GM12878 (cell line): ENCODE results near the gene ITPKB. TPM values are rescaled to one million over a fixed set of nuclear protein-coding genes. Genes with fewer than 3 reads are reported as not detected.

Experiments used
- ATAC-seq: fragments of 200-7000 bp; cut with Tn5 transposase; 3 replicates; pipeline ENCODE4 v1.9.1; 2020; ENCODE audit warnings: mild to moderate bottlenecking, moderate library complexity
- BruUV-seq: library from RNA; stranded (reverse); fragments of 400-500 nt; replicated peaks from 2 replicates; lab custom pipeline; 2021; lab: Mats Ljungman, UMichigan
- CTCF ChIA-PET: fragments of 300-600 bp; sonication (Branson Sonifier 250); formaldehyde crosslinking; extraction: SDS; loops from one replicate; lab custom pipeline; 2021; ENCODE audit warnings: inconsistent platforms; lab: Yijun Ruan, JAX
- POLR2A ChIA-PET: fragments of 350-600 bp; formaldehyde crosslinking; extraction: SDS; loops from one replicate; lab custom pipeline; 2021; ENCODE audit warnings: inconsistent platforms; lab: Charles Lee
- RAD21 ChIA-PET: fragments of 300-600 bp; sonication (Branson Sonifier 250); formaldehyde crosslinking; loops from one replicate; lab custom pipeline; 2023; ENCODE audit warnings: antibody characterized with exemption; ENCODE audit not compliant: unreplicated experiment; lab: Charles Lee
- SMC1A ChIA-PET: fragments of 300-600 bp; sonication (Branson Sonifier 250); formaldehyde crosslinking; loops from one replicate; lab custom pipeline; 2023; ENCODE audit not compliant: unreplicated experiment, uncharacterized antibody; lab: Charles Lee
- DNase-seq: peaks from one replicate; pipeline ENCODE4 v3.0.0-alpha.2; 2011; ENCODE audit warnings: low read depth, low spot score
- FAIRE-seq: peaks from 3 replicates; lab custom pipeline; 2011; peaks lifted over from hg19 to GRCh38; lab: Jason Lieb, UNC
- H2AFZ ChIP-seq: 2 replicates; pipeline ENCODE4 v1.6.0; 2011; ENCODE audit warnings: low read depth, low read length, control low read depth; ENCODE audit not compliant: control insufficient read depth
- H3K27ac ChIP-seq: 2 replicates; pipeline ENCODE4 v1.5.1; 2011; ENCODE audit warnings: control low read depth; ENCODE audit not compliant: control insufficient read depth, insufficient read depth
- H3K27me3 ChIP-seq, 2 experiments: replicated peaks in 1 of 2; 2 replicates each; pipeline versions ENCODE4 v1.6.0 to v1.6.1; 2011; ENCODE audit warnings: low read length in 1 of 2; ENCODE audit not compliant: control insufficient read depth in 2 of 2, insufficient read depth in 2 of 2
- H3K36me3 ChIP-seq, 2 experiments: 2 replicates each; pipeline ENCODE4 v1.5.1; 2011; ENCODE audit warnings: low read length in 1 of 2; ENCODE audit not compliant: control insufficient read depth in 2 of 2, insufficient read depth in 2 of 2
- H3K4me1 ChIP-seq: 2 replicates; pipeline ENCODE4 v1.6.1; 2011; ENCODE audit warnings: mild to moderate bottlenecking, low read length, moderate library complexity, mixed read lengths; ENCODE audit not compliant: control insufficient read depth, insufficient read depth
- H3K4me2 ChIP-seq: 2 replicates; pipeline ENCODE4 v1.6.0; 2011; ENCODE audit warnings: control low read depth; ENCODE audit not compliant: control insufficient read depth, insufficient read depth
- H3K4me3 ChIP-seq: fragments of 200-600 bp; sonication (generic); 2 replicates; pipeline ENCODE4 v1.5.1; 2016
- H3K79me2 ChIP-seq: 2 replicates; pipeline ENCODE4 v1.6.0; 2011; ENCODE audit warnings: low read length; ENCODE audit not compliant: control insufficient read depth, insufficient read depth
- H3K9ac ChIP-seq: 2 replicates; pipeline ENCODE4 v1.8.0; 2011; ENCODE audit warnings: low read length, control low read depth, mixed read lengths; ENCODE audit not compliant: control insufficient read depth, insufficient read depth
- H3K9me3 ChIP-seq: replicated peaks from 3 replicates; pipeline ENCODE4 v1.5.1; 2011; ENCODE audit warnings: mild to moderate bottlenecking, low read length; ENCODE audit not compliant: control insufficient read depth, insufficient read depth
- H4K20me1 ChIP-seq: 2 replicates; pipeline ENCODE4 v1.6.0; 2011; ENCODE audit not compliant: control insufficient read depth, insufficient read depth
- BCL3 ChIP-seq: IDR thresholded peaks from 2 replicates; pipeline ENCODE4 v1.6.1; 2011; ENCODE audit warnings: borderline replicate concordance, low read depth, mild to moderate bottlenecking, moderate library complexity, low read length; ENCODE audit not compliant: insufficient read depth, poor library complexity, severe bottlenecking
- CBX3 ChIP-seq: fragments of 200-600 bp; sonication (generic); IDR thresholded peaks from 2 replicates; pipeline ENCODE4 v1.6.1; 2016; ENCODE audit warnings: low read depth, borderline replicate concordance
- CHD2 ChIP-seq: IDR thresholded peaks from 2 replicates; pipeline ENCODE4 v1.6.1; 2011; ENCODE audit warnings: low read depth, low read length, improper control_type of control experiment, borderline replicate concordance
- CREM ChIP-seq: IDR thresholded peaks from 2 replicates; pipeline ENCODE4 v1.6.1; 2014; ENCODE audit warnings: antibody characterized with exemption, low read depth
- DPF2 ChIP-seq: fragments of 450-650 bp; IDR thresholded peaks from 2 replicates; pipeline ENCODE4 v1.6.1; 2017; ENCODE audit warnings: mild to moderate bottlenecking
- EP300 ChIP-seq, 2 experiments: fragments of 150-350 bp in 1 of 2; IDR thresholded peaks; 2 replicates each; pipeline ENCODE4 v1.6.1; 2011 to 2012; ENCODE audit warnings: low read depth in 2 of 2, low read length in 2 of 2, borderline replicate concordance in 1 of 2, improper control_type of control experiment in 1 of 2, inconsistent platforms in 1 of 2; ENCODE audit not compliant: control insufficient read depth in 1 of 2
- NBN ChIP-seq: fragments of 450-650 bp; IDR thresholded peaks from 2 replicates; pipeline ENCODE4 v1.6.1; 2016
- NR2C1 ChIP-seq: fragments of 450-650 bp; IDR thresholded peaks from 2 replicates; pipeline ENCODE4 v1.6.1; 2017; ENCODE audit warnings: antibody characterized with exemption, mild to moderate bottlenecking, moderate library complexity
- PML ChIP-seq: IDR thresholded peaks from 2 replicates; pipeline ENCODE4 v1.6.1; 2012; ENCODE audit warnings: low read length, inconsistent platforms
- POLR2AphosphoS5 ChIP-seq: IDR thresholded peaks from 2 replicates; pipeline ENCODE4 v1.6.1; 2011; ENCODE audit warnings: mild to moderate bottlenecking, low read length, inconsistent platforms
- RAD21 ChIP-seq: IDR thresholded peaks from 2 replicates; pipeline ENCODE4 v1.6.1; 2011; ENCODE audit warnings: mild to moderate bottlenecking, low read depth, low read length, moderate library complexity; ENCODE audit not compliant: insufficient read depth
- SMC3 ChIP-seq: IDR thresholded peaks from 2 replicates; pipeline ENCODE4 v1.6.1; 2011; ENCODE audit warnings: low read length, improper control_type of control experiment, borderline replicate concordance
- STAT3 ChIP-seq: IDR thresholded peaks from 2 replicates; pipeline ENCODE4 v1.6.1; 2011; ENCODE audit warnings: low read depth, low read length, improper control_type of control experiment
- TCF3 ChIP-seq: IDR thresholded peaks from 2 replicates; pipeline ENCODE4 v1.6.1; 2012; ENCODE audit warnings: low read depth, mild to moderate bottlenecking, low read length, borderline replicate concordance; ENCODE audit not compliant: insufficient read depth
- ZNF384 ChIP-seq: IDR thresholded peaks from 2 replicates; pipeline ENCODE4 v1.6.1; 2012; ENCODE audit warnings: low read depth, mild to moderate bottlenecking, low read length, improper control_type of control experiment, borderline replicate concordance
- ZSCAN29 ChIP-seq: fragments of 450-650 bp; IDR thresholded peaks from 2 replicates; pipeline ENCODE4 v1.6.1; 2017; ENCODE audit warnings: mild to moderate bottlenecking, moderate library complexity
- ZZZ3 ChIP-seq: IDR thresholded peaks from 2 replicates; pipeline ENCODE4 v1.6.1; 2011; ENCODE audit warnings: low read depth; ENCODE audit not compliant: control insufficient read depth, insufficient read length
- WGBS: methylation state at CpG from one replicate; pipeline ENCODE4 v1.1.6; 2016; ENCODE audit warnings: low lambda C conversion rate; ENCODE audit not compliant: insufficient replicate concordance, insufficient coverage; ENCODE audit errors: missing lambda C conversion rate; 5-methylcytosine and 5-hydroxymethylcytosine counted together
- in situ Hi-C: fragments of 300-500 bp; cut with MboI; formaldehyde crosslinking; loops from 9 replicates; pipeline ENCODE4 v1.14.3; 2018; ENCODE audit warnings: mixed read lengths
- intact Hi-C: fragments of 100-400 bp; cut with micrococcal nuclease; formaldehyde crosslinking; loops from one replicate; pipeline ENCODE4 v1.14.2; 2022; ENCODE audit not compliant: unreplicated experiment
- polyA plus RNA-seq, 11 experiments: library from polyadenylated mRNA; depleted of rRNA in 4 of 11; unstranded in 6 of 11; stranded (reverse) in 5 of 11; fragments of >200 nt; fragmentation: Nextera tagmentation in 4 of 11; fragmentation: Illumina TruSeq in 1 of 11; extraction: Ambion mirVana in 4 of 11; extraction: Trizol in 1 of 11; gene quantifications; 1 replicate in 1 of 11; 2 replicates in 10 of 11; pipeline versions ENCODE4 v1.2.1 to v1.2.3, GENCODE V29; 2011 to 2016; ENCODE audit warnings: inconsistent platforms in 2 of 11, missing spikeins in 2 of 11, low read depth in 1 of 11
- total RNA-seq, 4 experiments: library from RNA; depleted of rRNA in 3 of 4; stranded (reverse); fragments of >200 nt in 3 of 4; fragmentation: Illumina TruSeq in 1 of 4; extraction: Trizol in 1 of 4; gene quantifications; 2 replicates each; pipeline versions ENCODE4 v1.2.1 to v1.2.3, GENCODE V29; 2013 to 2021
- TF ChIP-seq, protein P1 (sequence below): fragments of 450-650 bp; formaldehyde crosslinking; IDR thresholded peaks from 2 replicates; pipeline ENCODE4 v1.5.0; 2022; ENCODE audit warnings: mild to moderate bottlenecking, missing genetic modification characterization
- TF ChIP-seq, protein P2 (sequence below): IDR thresholded peaks from 2 replicates; pipeline ENCODE4 v1.6.1; 2012; ENCODE audit warnings: low read depth, low read length, improper control_type of control experiment

Gene ITPKB
- total and polyA plus RNA-seq, 10 of the 15 experiments (the other 5 are each of a cell fraction or from before 2014, with no cell fraction given) = 1.3 to 38.7 (median 12.9) TPM

DNA sequence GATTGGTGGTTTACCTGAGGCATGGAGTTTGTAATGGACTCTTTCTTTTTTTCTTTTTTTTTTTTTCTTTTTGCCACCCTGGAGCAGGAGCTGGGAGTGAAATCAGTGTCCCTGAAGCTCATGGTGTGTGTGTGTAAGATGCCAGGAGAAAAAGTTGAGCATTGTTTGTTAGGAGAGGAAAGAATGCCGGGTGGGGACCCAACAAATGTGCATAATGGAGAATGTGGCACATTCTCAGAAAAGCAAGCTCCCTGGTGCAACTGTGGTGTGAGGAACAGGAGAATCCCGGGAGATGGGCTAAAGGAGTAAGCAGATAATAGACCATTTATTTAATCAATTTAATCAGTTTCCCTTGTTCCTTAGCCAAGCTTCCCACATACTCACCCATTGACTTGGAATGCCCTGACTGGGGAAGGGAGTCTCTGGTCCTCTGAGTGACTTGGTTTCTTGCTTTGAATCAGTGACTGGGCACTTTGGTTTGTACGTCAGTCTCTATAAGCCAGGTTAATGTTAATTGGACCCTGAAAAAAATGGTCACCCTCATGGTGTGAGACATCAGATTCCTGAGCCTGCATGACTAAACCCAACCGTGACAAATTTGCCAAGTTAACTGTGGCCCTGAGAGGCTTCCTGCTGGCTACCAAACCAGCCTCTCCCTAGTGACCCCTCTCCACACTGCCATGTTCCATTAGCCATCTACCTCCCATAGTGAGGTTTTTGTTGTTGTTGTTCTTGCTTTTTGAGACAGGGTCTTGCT lies 43.9 kb upstream of the ITPKB start:
- Histone ChIP-seq H3K9me3 (no peaks in the 10 kb centered on the region), H3K4me3 (no peak overlapping the region), H3K36me3 (no peaks in the 10 kb centered on the region), H3K4me1 (peaks cover 20% of the 10 kb centered on the region), H3K79me2 (no peaks in the 10 kb centered on the region), H3K27me3 (no peaks in the 10 kb centered on the region), H3K9ac (no peak overlapping the region), H2AFZ (no peak overlapping the region), H4K20me1 (no peaks in the 10 kb centered on the region), H3K27ac (no peak overlapping the region), H3K4me2 (no peak overlapping the region)
- intact Hi-C loops (no loop called here), in situ Hi-C loops (no loop called here)
- FAIRE-seq (no peak), DNase-seq (no peak), ATAC-seq (no peak)
- 68% methylated on average over 4 of the region's 4 CpGs for WGBS
- ChIA-PET CTCF (no interaction called here), POLR2A (interaction anchor here (0.6 to 0.9 kb wide), 2 partner anchors 9 to 11 kb away, joined by 3 read pairs; no protein-coding TSS in a partner anchor), RAD21 (interaction anchor here (0.6 kb wide), 1 partner anchor 13 kb away, joined by 3 read pairs; no protein-coding TSS in a partner anchor), SMC1A (interaction anchor here (0.6 kb wide), 1 partner anchor 10 kb away, joined by 3 read pairs; no protein-coding TSS in a partner anchor)
- no TSS peak for BruUV-seq
- no peak for TF ChIP-seq EP300 (IDR thresholded peaks at IDR 0.05; ENCODE audit: borderline replicate concordance in 1 of 2, control insufficient read depth in 1 of 2, low read depth in 2 of 2, low read length in 2 of 2)
- no peak for TF ChIP-seq NBN
- TF ChIP-seq SMC3 = no peak
- TF ChIP-seq STAT3 = no peak
- TF ChIP-seq, protein P1, sequence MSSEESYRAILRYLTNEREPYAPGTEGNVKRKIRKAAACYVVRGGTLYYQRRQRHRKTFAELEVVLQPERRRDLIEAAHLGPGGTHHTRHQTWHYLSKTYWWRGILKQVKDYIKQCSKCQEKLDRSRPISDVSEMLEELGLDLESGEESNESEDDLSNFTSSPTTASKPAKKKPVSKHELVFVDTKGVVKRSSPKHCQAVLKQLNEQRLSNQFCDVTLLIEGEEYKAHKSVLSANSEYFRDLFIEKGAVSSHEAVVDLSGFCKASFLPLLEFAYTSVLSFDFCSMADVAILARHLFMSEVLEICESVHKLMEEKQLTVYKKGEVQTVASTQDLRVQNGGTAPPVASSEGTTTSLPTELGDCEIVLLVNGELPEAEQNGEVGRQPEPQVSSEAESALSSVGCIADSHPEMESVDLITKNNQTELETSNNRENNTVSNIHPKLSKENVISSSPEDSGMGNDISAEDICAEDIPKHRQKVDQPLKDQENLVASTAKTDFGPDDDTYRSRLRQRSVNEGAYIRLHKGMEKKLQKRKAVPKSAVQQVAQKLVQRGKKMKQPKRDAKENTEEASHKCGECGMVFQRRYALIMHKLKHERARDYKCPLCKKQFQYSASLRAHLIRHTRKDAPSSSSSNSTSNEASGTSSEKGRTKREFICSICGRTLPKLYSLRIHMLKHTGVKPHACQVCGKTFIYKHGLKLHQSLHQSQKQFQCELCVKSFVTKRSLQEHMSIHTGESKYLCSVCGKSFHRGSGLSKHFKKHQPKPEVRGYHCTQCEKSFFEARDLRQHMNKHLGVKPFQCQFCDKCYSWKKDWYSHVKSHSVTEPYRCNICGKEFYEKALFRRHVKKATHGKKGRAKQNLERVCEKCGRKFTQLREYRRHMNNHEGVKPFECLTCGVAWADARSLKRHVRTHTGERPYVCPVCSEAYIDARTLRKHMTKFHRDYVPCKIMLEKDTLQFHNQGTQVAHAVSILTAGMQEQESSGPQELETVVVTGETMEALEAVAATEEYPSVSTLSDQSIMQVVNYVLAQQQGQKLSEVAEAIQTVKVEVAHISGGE (CRISPR knock-in tag) = no peak
- no peak for TF ChIP-seq DPF2
- TF ChIP-seq TCF3 = no peak
- no peak for TF ChIP-seq ZSCAN29
- TF ChIP-seq POLR2AphosphoS5 = no peak
- no peak for TF ChIP-seq BCL3
- no peak for TF ChIP-seq NR2C1
- TF ChIP-seq, protein P2, sequence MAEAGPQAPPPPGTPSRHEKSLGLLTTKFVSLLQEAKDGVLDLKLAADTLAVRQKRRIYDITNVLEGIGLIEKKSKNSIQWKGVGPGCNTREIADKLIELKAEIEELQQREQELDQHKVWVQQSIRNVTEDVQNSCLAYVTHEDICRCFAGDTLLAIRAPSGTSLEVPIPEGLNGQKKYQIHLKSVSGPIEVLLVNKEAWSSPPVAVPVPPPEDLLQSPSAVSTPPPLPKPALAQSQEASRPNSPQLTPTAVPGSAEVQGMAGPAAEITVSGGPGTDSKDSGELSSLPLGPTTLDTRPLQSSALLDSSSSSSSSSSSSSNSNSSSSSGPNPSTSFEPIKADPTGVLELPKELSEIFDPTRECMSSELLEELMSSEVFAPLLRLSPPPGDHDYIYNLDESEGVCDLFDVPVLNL = no peak
- no peak for TF ChIP-seq PML
- no peak for TF ChIP-seq CHD2
- TF ChIP-seq ZNF384 = no peak
- TF ChIP-seq CBX3 = no peak
- TF ChIP-seq RAD21 = no peak
- TF ChIP-seq CREM = no peak
- TF ChIP-seq ZZZ3 = no peak
